ENCODE data around the gene TSPAN18. TPM values are rescaled to one million over a fixed set of nuclear protein-coding genes. Genes with fewer than 3 reads are reported as not detected.
A peak's percentile ranks its signal among the peaks of the same experiment; 100 is the strongest.

The TSPAN18 gene
- total RNA-seq, 1 experiment from 2014 or later, result 0.77 TPM

GRCh38 chr11:44774731-44775130, 48.0 kb downstream of the TSPAN18 start:
- TF ChIP-seq, protein P1, sequence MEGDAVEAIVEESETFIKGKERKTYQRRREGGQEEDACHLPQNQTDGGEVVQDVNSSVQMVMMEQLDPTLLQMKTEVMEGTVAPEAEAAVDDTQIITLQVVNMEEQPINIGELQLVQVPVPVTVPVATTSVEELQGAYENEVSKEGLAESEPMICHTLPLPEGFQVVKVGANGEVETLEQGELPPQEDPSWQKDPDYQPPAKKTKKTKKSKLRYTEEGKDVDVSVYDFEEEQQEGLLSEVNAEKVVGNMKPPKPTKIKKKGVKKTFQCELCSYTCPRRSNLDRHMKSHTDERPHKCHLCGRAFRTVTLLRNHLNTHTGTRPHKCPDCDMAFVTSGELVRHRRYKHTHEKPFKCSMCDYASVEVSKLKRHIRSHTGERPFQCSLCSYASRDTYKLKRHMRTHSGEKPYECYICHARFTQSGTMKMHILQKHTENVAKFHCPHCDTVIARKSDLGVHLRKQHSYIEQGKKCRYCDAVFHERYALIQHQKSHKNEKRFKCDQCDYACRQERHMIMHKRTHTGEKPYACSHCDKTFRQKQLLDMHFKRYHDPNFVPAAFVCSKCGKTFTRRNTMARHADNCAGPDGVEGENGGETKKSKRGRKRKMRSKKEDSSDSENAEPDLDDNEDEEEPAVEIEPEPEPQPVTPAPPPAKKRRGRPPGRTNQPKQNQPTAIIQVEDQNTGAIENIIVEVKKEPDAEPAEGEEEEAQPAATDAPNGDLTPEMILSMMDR (IDR thresholded peaks at IDR 0.05; ENCODE audit: unreplicated experiment), result no peak
- peaks cover 10% of the 10 kb centered on the region for H3K4me1 Mint-ChIP-seq (ENCODE audit: insufficient read depth, unreplicated experiment)
- no peak overlapping the region for H3K4me3 Mint-ChIP-seq (ENCODE audit: unreplicated experiment)
- no TSS peak for BruUV-seq (replicated peaks)
- H3K27me3 Mint-ChIP-seq (ENCODE audit: insufficient read depth, unreplicated experiment), result no peaks in the 10 kb centered on the region
- ChIA-PET POLR2A (interaction anchor here (1.8 kb wide), 1 partner anchor 31 kb away, joined by 4 read pairs; no protein-coding TSS in a partner anchor), CTCF (interaction anchor here (0.6 to 2.1 kb wide), 11 partner anchors 8 to 331 kb away, joined by 3 to 11 read pairs (median 3); no protein-coding TSS in a partner anchor)
- DNase-seq (ENCODE audit: unreplicated experiment), result no peak
- intact Hi-C loops (cut with micrococcal nuclease), result loop anchor here (1.0 kb wide), 1 partner anchor 153 kb away; no protein-coding TSS in a partner anchor
- H3K36me3 Mint-ChIP-seq (ENCODE audit: insufficient read depth, unreplicated experiment), result no peaks in the 10 kb centered on the region
- no peaks in the 10 kb centered on the region for H3K9me3 Mint-ChIP-seq (ENCODE audit: unreplicated experiment)
- H3K27ac Mint-ChIP-seq (ENCODE audit: low read depth, unreplicated experiment), result peak overlapping the region; percentile 3

GRCh38 chr11:44775366-44775984, 48.7 kb downstream of the TSPAN18 start:
- Mint-ChIP-seq H3K4me1 (ENCODE audit: insufficient read depth, unreplicated experiment) (peaks cover 14% of the 10 kb centered on the region), H3K4me3 (ENCODE audit: unreplicated experiment) (no peak overlapping the region)

DNA sequence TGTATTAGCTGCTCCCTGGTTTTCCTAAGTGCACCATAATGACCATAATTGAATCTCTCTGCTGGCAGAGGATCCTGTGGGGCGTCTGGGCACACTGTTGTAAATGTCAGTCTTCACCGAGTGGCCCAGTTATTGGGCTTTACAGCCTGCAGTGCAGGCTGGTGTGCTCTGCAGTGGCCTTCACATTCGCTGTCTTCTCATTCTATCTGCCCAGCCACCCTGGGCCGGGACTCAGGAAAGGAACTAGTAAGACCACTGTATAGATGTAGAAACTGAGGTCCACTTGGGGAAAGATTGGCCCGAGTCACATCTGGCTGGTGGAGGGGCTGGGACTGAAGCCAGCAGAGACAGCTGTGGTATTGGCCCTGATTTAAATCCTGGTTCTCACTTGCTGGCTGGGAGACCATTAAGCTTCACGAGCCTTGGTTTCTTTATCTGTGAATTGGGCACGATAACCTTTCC, 49.3 kb downstream of the TSPAN18 start:
- intact Hi-C loops (cut with micrococcal nuclease), result loop anchor here (1.0 kb wide), 1 partner anchor 155 kb away; no protein-coding TSS in a partner anchor
- TF ChIP-seq, protein P1 (IDR thresholded peaks at IDR 0.05; ENCODE audit: unreplicated experiment), result no peak
- H3K27ac Mint-ChIP-seq (ENCODE audit: low read depth, unreplicated experiment), result no peak overlapping the region
- CTCF ChIA-PET, result interaction anchor here (0.7 to 2.1 kb wide), 16 partner anchors 9 to 896 kb away, joined by 3 to 11 read pairs (median 3); no protein-coding TSS in a partner anchor
- POLR2A ChIA-PET, result interaction anchor here (1.8 kb wide), 1 partner anchor 30 kb away, joined by 4 read pairs; no protein-coding TSS in a partner anchor
- H3K4me3 Mint-ChIP-seq (ENCODE audit: unreplicated experiment), result no peak overlapping the region
- no peaks in the 10 kb centered on the region for H3K9me3 Mint-ChIP-seq (ENCODE audit: unreplicated experiment)
- no peaks in the 10 kb centered on the region for H3K27me3 Mint-ChIP-seq (ENCODE audit: insufficient read depth, unreplicated experiment)
- H3K4me1 Mint-ChIP-seq (ENCODE audit: insufficient read depth, unreplicated experiment), result peaks cover 18% of the 10 kb centered on the region
- BruUV-seq (replicated peaks), result no TSS peak
- no peaks in the 10 kb centered on the region for H3K36me3 Mint-ChIP-seq (ENCODE audit: insufficient read depth, unreplicated experiment)
- DNase-seq (ENCODE audit: unreplicated experiment), result no peak

More at GRCh38 chr11:44775366-44775984, 48.7 kb downstream of the TSPAN18 start:
- peak; percentile 74 for DNase-seq (ENCODE audit: unreplicated experiment)
- POLR2A ChIA-PET, result interaction anchor here (1.8 kb wide), 1 partner anchor 30 kb away, joined by 4 read pairs; no protein-coding TSS in a partner anchor
- no peaks in the 10 kb centered on the region for H3K27me3 Mint-ChIP-seq (ENCODE audit: insufficient read depth, unreplicated experiment)
- CTCF ChIA-PET, result interaction anchor here (0.6 to 2.1 kb wide), 17 partner anchors 9 to 897 kb away, joined by 3 to 11 read pairs (median 3); no protein-coding TSS in a partner anchor
- BruUV-seq (replicated peaks), result no TSS peak
- intact Hi-C loops (cut with micrococcal nuclease), result loop anchor here (1.0 kb wide), 1 partner anchor 154 kb away; no protein-coding TSS in a partner anchor
- H3K9me3 Mint-ChIP-seq (ENCODE audit: unreplicated experiment), result no peaks in the 10 kb centered on the region
- no peaks in the 10 kb centered on the region for H3K36me3 Mint-ChIP-seq (ENCODE audit: insufficient read depth, unreplicated experiment)
- TF ChIP-seq, protein P1 (IDR thresholded peaks at IDR 0.05; ENCODE audit: unreplicated experiment), result peak; percentile 70
- H3K27ac Mint-ChIP-seq (ENCODE audit: low read depth, unreplicated experiment), result no peak overlapping the region

DNA sequence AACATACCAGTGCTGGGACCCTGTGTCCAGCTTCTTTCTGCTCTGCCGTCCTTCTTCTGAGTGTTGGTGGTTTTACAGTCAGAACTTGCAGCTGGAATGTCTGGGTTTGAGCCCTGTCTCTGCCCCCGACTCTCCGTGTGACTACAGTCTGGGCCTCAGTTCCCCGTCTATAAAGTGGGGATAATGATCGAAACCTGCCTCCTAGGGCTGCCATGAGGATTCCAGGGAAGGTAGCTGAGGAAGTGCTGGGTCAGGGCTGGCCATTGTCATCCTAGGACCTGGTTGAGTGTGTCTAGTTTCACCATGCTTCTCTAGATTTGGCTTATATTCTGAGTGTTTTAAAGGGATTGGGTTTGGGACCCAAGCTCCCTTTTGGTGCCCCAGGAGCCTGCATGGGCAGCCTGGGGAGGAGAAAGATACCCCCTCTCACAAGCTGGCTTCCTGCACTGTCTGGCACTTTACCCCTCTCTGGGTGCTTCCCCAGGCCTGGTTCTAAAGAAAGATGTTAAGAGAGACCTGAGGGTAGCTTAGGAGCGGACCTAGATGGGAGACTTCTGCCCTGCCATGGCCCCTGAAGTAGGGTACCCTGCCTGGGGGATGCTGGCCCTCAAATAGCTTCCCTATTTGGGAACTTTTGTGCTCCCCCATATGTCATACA, 49.9 kb downstream of the TSPAN18 start:
- Mint-ChIP-seq H3K36me3 (ENCODE audit: insufficient read depth, unreplicated experiment) (no peaks in the 10 kb centered on the region), H3K27ac (ENCODE audit: low read depth, unreplicated experiment) (no peak overlapping the region), H3K4me1 (ENCODE audit: insufficient read depth, unreplicated experiment) (peaks cover 19% of the 10 kb centered on the region), H3K4me3 (ENCODE audit: unreplicated experiment) (no peak overlapping the region), H3K27me3 (ENCODE audit: insufficient read depth, unreplicated experiment) (no peaks in the 10 kb centered on the region), H3K9me3 (ENCODE audit: unreplicated experiment) (no peaks in the 10 kb centered on the region)
- DNase-seq (ENCODE audit: unreplicated experiment), result no peak
- ChIA-PET CTCF (interaction anchor here (0.6 to 2.1 kb wide), 15 partner anchors 9 to 992 kb away, joined by 3 to 11 read pairs (median 4); no protein-coding TSS in a partner anchor), POLR2A (no interaction called here)
- intact Hi-C loops (cut with micrococcal nuclease), result no loop called here
- no TSS peak for BruUV-seq (replicated peaks)
- TF ChIP-seq, protein P1 (IDR thresholded peaks at IDR 0.05; ENCODE audit: unreplicated experiment), result no peak

Data from MCF 10A (cell line).